HG03066 (cell line): Measurements from ENCODE around the gene TFCP2L1.

Experiments used
- ATAC-seq: cut with Tn5 transposase; IDR thresholded peaks from one replicate; pipeline ENCODE4 v1.9.1; 2021; ENCODE audit warnings: low read depth; ENCODE audit not compliant: unreplicated experiment

TFCP2L1 gene

GRCh38 chr2:121200419-121201315 lies 84.3 kb downstream of the TFCP2L1 start:
- no peak for ATAC-seq

GRCh38 chr2:121200011-121200347 lies 85.0 kb downstream of the TFCP2L1 start:
- ATAC-seq: no peak

- ATAC-seq: no peak
Observed at GRCh38 chr2:121199281-121200010, 85.6 kb downstream of the TFCP2L1 start.

DNA sequence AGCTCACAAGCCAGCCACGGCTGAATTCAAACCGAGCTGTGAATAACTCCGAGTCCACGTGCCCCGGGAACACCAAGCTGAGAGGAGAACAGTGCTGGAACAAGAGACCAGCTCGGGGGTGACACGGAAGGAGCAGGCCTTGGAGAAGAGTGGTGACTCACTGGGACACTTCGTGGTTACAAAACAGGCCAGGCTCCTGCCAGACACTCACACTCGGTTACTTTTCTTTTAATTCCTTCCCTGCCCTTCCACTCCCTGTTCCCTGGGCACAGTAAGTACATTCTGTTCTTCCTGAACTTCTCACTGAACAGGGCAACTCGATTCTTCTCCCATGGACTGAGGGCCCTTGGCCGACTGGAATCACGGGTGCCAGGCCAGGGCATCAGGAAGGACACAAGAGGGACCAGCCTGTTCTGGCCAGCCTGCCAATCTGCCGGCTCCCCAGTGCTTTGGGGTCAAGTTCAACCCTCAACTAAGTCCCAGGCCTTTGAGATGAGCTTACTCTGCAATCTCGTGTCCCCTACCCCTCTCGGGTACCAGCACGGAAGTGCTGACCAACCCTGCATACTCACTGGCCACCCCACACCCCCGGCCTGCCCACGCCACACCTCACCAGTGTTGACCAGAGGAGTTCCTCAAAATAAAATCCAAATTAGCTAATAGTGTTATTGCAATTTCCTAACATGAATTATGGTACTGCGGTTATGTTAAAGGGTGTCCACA lies 87.5 kb downstream of the TFCP2L1 start:
- ATAC-seq: no peak

- ATAC-seq: no peak
Observed at GRCh38 chr2:121196849-121197155, 88.2 kb downstream of the TFCP2L1 start.

DNA sequence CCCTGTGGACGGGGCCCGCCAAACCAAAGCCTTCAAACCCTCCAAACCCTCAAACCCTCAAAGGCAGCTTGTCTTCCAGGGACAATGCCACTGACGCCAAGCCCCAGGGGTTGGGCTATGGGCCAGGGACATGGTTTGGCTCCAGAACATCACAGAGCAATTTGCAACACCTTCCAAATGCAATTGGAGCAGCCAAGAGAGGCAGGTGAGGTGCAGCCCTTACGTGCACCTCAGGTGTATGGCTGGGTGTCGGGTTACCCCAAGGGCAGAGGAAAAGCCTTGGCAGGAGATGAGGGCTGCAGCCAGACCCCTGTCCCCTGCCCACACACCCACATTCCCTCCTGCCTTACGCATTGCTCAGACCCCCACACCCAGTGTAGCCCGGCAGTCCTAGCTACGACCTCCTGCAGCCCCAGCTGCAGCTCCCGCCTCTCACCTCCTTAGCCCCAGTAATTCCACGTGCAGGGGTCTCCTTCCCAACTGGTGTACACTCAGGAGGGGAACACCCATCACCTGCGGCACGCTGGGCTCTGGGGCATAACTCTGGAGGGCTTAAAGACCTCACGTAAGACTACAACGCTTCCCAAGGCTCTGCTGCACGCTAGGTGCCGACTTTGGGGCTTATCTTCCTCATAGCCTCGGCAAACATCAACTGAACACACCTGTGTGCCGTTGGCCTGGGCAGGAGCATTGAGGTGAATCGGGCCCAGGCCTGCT lies 88.7 kb downstream of the TFCP2L1 start:
- no peak for ATAC-seq

DNA sequence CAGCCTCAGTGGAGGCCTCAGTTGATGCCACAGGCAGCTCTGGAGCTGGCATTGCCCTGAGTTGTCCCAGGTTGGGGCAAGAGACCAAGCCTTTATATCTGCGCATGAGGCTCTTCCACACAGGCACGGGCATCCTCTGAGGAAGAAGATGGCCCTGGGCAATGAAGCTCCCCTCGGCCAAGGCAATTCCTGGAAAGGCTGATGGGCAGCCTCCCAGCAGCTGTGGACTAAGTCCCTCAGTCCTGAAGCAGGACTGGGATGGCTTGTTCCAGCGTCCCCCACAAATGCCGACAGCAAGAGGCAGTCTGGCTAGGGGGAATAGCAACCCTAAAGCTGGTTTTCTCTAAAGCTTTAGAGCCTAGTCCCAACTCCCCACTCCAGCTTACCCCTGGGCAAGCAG lies 90.0 kb downstream of the TFCP2L1 start:
- no peak for ATAC-seq

GRCh38 chr2:121194626-121195025 lies 90.4 kb downstream of the TFCP2L1 start:
- ATAC-seq: no peak

DNA sequence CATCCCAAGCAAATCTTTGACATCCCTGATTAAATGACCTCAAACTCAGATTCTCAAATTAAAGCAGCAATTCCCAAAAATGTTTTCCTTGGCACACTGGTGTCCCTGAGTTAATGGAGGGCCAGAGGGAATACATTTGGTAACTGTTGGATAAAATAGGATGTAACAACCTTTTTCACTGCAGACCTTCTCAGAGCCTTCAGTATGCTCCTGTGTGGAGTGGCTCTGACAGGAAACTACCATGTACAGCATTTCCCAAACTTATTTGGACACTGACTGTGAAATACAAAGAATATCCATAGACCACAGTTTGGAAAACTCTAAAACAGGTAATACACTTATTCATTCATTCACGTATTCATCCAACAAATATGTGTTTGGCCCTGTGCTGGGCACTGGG lies 91.8 kb downstream of the TFCP2L1 start:
- ATAC-seq: no peak

DNA sequence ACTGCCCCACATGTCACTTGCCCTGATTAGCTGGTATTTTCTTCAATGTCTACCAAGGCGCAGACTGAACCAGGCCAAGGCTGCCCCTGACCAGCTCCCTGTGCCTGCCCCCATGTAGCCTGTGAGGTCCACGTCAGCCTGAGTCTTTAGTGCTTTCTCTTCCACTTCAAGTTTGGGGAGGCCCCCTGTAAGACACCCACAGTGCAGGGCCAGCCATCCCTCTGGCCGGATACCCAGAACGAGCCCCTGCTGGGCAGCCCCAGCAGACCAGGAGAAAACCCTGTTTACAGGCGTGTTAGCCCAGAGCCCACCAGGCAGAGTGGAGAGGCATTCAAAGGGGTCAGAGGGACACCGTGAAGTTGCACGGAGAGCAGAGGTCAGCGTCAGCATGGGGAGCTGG lies 92.4 kb downstream of the TFCP2L1 start:
- no peak for ATAC-seq

GRCh38 chr2:121191191-121192170 lies 93.5 kb downstream of the TFCP2L1 start:
- ATAC-seq: no peak

GRCh38 chr2:121189661-121190381 lies 95.2 kb downstream of the TFCP2L1 start:
- ATAC-seq: no peak

- ATAC-seq: no peak
Observed at GRCh38 chr2:121189011-121189410, 96.0 kb downstream of the TFCP2L1 start.

DNA sequence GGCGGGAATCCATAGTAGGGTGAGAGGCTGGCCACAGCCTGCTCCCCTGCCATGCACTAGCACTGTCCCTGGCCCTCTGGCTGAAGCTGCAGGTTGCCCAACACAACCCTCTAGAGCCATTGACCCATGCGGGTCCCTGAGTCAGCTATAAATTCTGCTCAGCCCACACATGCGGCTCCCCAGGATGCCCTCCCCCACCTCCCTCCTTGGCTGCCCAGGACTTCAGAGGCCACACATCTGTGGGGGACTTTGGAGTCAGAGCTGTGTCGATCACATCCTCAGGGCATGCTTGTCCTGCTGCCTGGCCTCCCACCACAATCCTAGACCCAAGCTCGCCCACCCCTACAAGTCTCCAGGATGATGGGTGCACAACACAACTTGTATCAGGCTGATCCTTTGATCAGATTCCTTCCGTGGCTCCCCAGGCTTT lies 97.0 kb downstream of the TFCP2L1 start:
- ATAC-seq: no peak

DNA sequence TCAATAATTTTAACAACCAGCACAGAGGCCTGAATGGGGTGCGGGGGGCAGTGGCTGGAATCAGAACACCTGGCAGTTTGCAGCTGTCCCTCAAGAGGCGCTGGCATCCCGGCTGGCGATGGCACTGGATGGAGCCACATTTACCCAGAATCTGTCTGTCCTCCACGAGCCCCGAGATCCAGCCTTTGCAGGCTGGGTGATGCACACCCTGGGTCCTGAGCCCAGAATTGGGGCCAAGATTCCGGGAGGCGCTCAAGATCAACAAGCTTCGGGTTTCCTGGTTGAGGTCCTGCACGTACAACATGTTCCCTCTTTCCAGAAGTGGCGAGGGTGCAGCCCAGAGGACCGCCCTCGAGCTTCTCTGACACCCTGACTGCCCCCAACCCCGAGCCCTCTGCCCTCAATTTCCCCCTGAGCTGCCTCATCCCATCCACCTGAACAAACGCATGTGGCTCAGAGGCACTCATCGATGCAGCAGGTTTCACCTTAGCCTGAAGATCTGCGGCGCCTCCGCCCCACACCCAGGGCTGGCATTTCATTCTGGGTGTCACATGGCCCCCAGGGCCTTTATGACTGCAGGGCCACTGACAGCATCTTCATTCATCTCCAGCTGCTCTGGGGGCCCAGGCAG lies 97.5 kb downstream of the TFCP2L1 start:
- no peak for ATAC-seq

DNA sequence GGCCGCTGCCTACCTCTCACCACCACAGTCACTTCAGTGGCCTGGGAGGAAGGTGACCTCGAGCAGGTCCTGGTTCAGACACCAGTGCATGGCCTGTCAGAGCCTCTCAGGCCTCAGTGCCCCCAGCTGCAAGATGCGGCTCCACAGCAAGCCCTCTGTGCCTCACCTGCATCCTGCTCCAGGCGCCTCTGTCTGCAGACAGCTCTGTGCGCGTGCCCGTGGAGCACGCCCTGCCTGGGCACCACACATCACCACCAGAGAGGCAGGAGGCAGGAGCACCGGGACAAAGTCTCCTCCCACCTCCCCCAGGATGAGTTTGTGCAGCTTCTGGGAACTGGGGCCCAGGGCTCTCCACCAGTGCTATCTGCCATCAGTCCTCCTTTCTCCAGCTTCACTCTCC lies 98.7 kb downstream of the TFCP2L1 start:
- ATAC-seq: no peak

DNA sequence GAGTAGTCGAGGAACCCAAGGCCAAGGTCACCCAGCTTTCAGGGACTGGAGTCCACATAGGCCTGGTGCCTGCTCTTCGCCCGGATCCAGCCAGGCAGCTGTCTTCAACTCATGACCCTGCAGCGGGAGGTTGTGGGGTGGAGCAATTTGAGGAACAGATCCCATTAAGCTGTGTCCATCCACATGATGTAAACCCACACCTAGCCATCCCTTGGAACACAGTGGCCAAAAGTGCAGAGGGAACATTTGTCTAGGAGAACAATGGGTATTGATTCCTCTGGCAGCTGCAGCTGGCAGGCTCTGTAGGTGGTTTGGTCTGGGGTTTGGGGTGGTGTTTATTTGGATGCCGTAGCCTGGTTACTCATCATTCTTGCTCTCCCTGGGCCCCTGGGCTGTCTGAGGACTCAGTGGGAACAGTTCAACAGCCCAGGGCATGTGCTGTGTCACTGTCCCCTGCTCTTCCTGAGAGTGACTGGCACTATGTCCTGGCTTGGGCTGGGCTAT lies 99.4 kb downstream of the TFCP2L1 start:
- ATAC-seq: no peak

DNA sequence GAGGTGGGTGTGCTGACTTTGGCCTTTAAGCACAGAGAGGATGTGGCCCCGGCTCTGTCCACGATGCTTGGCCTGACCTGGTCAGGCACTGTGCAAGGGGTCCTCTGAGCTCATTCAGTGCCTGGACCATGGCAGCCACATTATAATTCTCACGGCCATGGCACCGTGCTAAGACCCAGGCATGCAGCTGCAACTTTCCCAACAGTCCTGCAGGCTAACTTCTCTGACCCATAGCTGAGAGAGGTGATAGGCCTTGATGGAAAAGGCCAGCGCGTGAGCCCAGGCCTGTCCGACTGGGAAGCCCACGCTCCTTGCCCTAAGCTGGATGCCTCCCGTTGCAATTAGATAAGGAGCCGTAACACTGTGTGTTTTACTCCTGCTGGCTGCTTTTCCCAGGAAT lies 99.9 kb downstream of the TFCP2L1 start:
- no peak for ATAC-seq
